ENCODE measurements around the gene RTL9. TPM values are rescaled to one million over a fixed set of nuclear protein-coding genes. Genes with fewer than 3 reads are reported as not detected.

Gene RTL9
- total RNA-seq = 0.18 TPM in 1 of 2 replicates, not detected in the other

GRCh38 chrX:110358548-110358947 lies at the start of gene RTL9:
Gene RTL9 (plus strand): TSS chrX:110358848. CDS start chrX:110450618, 91,770 bp downstream.

GRCh38 chrX:110317820-110318663 lies 40.6 kb upstream of the RTL9 start, which contains the start of gene AMMECR1:
Gene AMMECR1 (minus strand): TSS chrX:110318085. CDS start chrX:110318071, 14 bp downstream.

Other genes with a start within 250 kb of the RTL9 start
- gene AMMECR1, start 40.8 kb upstream of the RTL9 start, total RNA-seq = 16.8 and 17.0 TPM in 2 replicates